Measurements from ENCODE around the gene MMAB. TPM values are rescaled to one million over a fixed set of nuclear protein-coding genes. Genes with fewer than 3 reads are reported as not detected.

Gene MMAB
- total RNA-seq, 1 donor from 2014 or later = 26.8 TPM

DNA sequence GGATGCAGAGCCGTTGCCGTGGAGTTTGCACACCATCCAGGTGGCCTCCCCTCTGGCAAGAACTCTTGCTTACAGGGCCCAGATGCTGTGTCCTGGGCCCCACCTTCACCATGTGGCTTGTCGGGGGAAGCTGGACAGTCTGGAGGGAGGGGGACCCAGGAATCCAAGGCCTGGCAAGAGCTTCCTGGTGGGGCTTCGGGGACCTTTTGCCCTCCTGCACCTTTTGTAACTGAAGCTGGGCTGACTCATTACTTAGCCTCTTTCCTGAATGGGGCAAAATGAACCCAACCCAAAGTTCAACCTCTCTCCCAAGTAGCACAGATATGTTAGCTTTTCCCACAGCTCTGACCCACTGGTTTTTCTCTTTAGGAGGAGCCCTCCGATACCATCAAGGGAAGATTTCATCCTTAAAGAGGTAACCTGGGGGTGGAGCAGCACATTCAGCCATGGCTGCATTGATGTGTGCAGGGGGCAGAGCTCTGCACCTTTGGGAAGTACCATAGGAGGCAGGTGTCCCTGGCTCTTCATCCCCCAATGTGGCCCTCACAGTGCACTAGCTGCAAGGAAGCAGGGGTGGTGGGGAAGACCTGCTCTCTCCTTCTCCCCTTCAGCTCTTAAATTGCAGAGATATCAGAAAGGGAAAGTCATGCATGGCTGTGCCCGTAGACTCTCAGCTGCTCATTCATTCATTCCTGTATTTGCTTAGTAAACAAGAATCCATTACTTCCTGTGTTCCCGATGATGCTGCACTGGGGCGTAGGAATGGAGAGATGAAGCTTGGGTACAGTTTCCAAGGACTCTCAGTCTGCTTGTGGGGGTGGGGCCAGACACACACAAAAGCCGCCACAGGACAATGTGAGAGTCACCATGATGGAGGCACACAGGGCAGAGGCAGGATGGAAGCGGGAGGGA lies 13.3 kb upstream of the MMAB start:
- DNase-seq (ENCODE audit: low spot score) = no peak

DNA sequence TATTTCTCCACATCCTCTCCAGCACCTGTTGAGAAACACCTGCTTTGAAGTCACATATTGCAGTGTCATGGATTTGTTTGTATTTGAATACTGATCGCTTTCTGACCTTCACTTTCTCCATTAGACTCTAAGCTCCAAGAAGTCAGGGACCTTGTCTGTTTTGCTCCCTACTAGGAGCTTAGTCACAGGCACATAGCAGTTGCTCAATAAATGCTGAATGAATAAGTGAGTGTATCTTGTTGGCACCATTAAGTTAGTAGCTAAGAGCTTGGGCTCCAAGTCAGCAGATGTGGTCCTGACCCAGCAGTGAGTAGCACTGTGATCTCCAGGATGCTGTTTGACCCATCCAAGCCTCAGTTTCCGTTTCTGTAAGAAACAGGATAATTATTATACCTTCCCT lies 10.4 kb upstream of the MMAB start:
- no peak for DNase-seq (ENCODE audit: low spot score)

DNA sequence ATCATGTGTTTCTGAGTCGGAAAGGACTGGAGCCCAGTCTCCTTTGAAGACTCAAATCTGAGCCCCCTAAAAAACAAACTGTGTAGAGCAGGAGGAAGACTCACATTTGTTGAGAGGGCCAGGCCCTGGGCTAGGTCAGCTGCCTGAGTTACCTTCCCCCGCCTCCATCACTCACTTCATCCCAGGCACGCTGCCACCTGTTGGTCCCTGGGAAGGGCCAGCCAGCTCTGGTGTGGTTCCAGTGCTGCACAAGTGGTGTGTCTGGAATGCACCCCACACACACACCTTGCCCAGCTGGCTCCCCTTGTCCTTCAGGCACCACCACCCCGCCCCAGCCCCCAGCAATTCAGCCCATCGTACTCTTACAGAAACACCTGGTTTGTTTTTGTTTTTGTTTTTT lies 9.3 kb upstream of the MMAB start:
- DNase-seq (ENCODE audit: low spot score) = no peak

DNA sequence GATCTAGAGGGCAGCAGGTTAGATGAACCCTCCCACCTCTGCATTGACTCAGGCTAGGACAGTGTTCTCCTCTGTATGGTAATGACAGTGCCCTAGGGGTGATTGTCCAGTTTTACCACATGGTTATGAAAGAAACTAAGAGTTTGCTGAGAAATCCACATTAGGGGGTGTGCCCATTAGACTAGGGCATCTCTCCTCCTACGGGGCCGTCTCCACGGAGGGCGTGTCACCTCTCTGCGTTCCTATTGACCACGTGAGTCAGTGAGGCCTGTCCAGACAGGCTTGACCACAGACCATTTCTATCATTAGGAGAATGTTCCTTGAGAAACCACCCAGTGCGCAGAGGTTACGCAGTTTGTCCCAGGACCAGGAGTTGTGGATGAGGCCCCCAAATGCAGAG lies 8.6 kb upstream of the MMAB start:
- DNase-seq (ENCODE audit: low spot score) = no peak

GRCh38 chr12:109581334-109581691 lies 8.0 kb upstream of the MMAB start:
- no peak for DNase-seq (ENCODE audit: low spot score)

GRCh38 chr12:109580684-109581333 lies 7.5 kb upstream of the MMAB start:
- no peak for DNase-seq (ENCODE audit: low spot score)

- DNase-seq (ENCODE audit: low spot score) = no peak
Observed at GRCh38 chr12:109580272-109580671, 7.0 kb upstream of the MMAB start.

GRCh38 chr12:109579639-109580038 lies 6.3 kb upstream of the MMAB start:
- no peak for DNase-seq (ENCODE audit: low spot score)

GRCh38 chr12:109578330-109578927 lies 5.1 kb upstream of the MMAB start:
- no peak for DNase-seq (ENCODE audit: low spot score)

GRCh38 chr12:109577311-109577710 lies 4.0 kb upstream of the MMAB start:
- DNase-seq (ENCODE audit: low spot score) = no peak

- no peak for DNase-seq (ENCODE audit: low spot score)
Observed at GRCh38 chr12:109575683-109576082, 2.4 kb upstream of the MMAB start.

GRCh38 chr12:109573914-109574244 lies 575 bp upstream of the MMAB start:
- DNase-seq (ENCODE audit: low spot score) = no peak

DNA sequence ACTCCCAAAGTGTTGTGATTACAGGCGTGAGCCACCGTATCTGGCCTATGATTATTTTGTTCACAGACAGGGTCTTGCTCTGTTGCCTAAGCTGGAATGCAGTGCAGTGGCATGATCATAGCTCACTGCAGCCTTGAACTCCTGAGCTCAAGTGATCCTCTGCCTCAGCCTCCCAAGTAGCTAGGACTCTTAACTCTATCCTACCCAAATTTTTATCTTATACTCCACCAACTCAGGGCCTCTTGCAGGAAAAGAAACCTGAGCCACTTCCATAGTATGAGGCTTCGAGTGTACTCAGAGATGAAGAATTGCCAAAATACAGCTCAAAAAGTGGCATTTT lies 828 bp downstream of the MMAB start:
- DNase-seq (ENCODE audit: low spot score) = no peak

- DNase-seq (ENCODE audit: low spot score) = no peak
Observed at GRCh38 chr12:109571773-109572505, 1.4 kb downstream of the MMAB start.

GRCh38 chr12:109568486-109568885 lies 4.8 kb downstream of the MMAB start:
- DNase-seq (ENCODE audit: low spot score) = no peak

DNA sequence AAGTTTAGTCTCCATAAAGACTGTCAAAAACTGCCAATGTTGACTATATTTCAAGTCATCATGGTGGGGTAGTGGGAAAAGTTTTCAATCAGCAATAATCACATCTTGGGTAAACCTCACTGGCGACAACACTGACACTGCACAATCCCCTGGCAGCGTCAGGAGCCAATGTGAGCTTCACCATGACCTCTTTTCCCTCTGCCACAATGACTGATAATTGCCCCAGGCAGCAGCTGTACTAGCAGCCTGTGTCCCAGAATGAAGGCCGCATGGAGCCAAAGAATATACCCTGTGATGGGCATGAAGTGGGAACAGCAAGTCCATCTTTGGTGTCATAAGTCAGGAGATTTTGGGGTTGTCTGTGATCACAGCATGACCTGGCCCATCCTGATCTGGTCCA lies 5.3 kb downstream of the MMAB start:
- no peak for DNase-seq (ENCODE audit: low spot score)

GRCh38 chr12:109567296-109567695 lies 6.0 kb downstream of the MMAB start:
- no peak for DNase-seq (ENCODE audit: low spot score)

GRCh38 chr12:109566424-109566823 lies 6.9 kb downstream of the MMAB start:
- DNase-seq (ENCODE audit: low spot score) = no peak

- DNase-seq (ENCODE audit: low spot score) = no peak
Observed at GRCh38 chr12:109563291-109564284, 9.7 kb downstream of the MMAB start.

- no peak for DNase-seq (ENCODE audit: low spot score)
Observed at GRCh38 chr12:109562871-109563270, 10.4 kb downstream of the MMAB start.

- DNase-seq (ENCODE audit: low spot score) = no peak
Observed at GRCh38 chr12:109561711-109562030, 11.6 kb downstream of the MMAB start.

Data from mesenteric fat pad (tissue), 1 donor.